Esophagus muscularis mucosa (tissue), 4 donors: ENCODE results near the gene INSC. TPM values are rescaled to one million over a fixed set of nuclear protein-coding genes. Genes with fewer than 3 reads are reported as not detected.

ENCODE experiments used
- DNase-seq: peaks from one replicate; pipeline ENCODE4 v3.0.0-alpha.2; 2017; ENCODE audit errors: extremely low spot score
- H3K27ac ChIP-seq, 4 donors: fragments of 200-600 bp; sonication (generic); replicated peaks in 1 of 4; 1 replicate in 3 of 4; 2 replicates in 1 of 4; pipeline ENCODE4 v1.5.1; 2016 to 2019; ENCODE audit warnings: mild to moderate bottlenecking in 1 of 4
- H3K27me3 ChIP-seq, 4 donors: fragments of 200-600 bp; sonication (generic); one replicate each; pipeline versions ENCODE4 v1.5.1 to v1.6.0; 2016 to 2019
- H3K36me3 ChIP-seq, 4 donors: fragments of 200-600 bp; sonication (generic); one replicate each; pipeline ENCODE4 v1.5.1; 2016 to 2019
- H3K4me1 ChIP-seq, 4 donors: fragments of 200-600 bp; sonication (generic); one replicate each; pipeline ENCODE4 v1.5.1; 2016 to 2019
- H3K4me3 ChIP-seq, 4 donors: fragments of 200-600 bp; sonication (generic); 1 replicate in 2 of 4; 2 replicates in 2 of 4; pipeline ENCODE4 v1.5.1; 2016 to 2019; ENCODE audit warnings: mild to moderate bottlenecking in 4 of 4, moderate library complexity in 1 of 4
- H3K9me3 ChIP-seq, 4 donors: fragments of 200-600 bp; sonication (generic); 1 replicate in 3 of 4; 2 replicates in 1 of 4; pipeline ENCODE4 v1.5.1; 2016 to 2019
- EP300 ChIP-seq: sonication (generic); formaldehyde crosslinking; IDR thresholded peaks from one replicate; pipeline ENCODE4 v1.6.1; 2017; ENCODE audit warnings: antibody characterized with exemption
- POLR2A ChIP-seq: fragments of 450-650 bp; IDR thresholded peaks from one replicate; pipeline ENCODE4 v1.6.1; 2017; ENCODE audit warnings: antibody characterized with exemption, moderate library complexity, mild to moderate bottlenecking, low read depth
- POLR2AphosphoS5 ChIP-seq, 2 donors: sonication (generic); formaldehyde crosslinking; IDR thresholded peaks; one replicate each; pipeline ENCODE4 v1.6.1; 2017; ENCODE audit warnings: antibody characterized with exemption in 2 of 2
- WGBS: methylation state at CpG from one replicate; pipeline ENCODE4 v1.1.5; 2018; 5-methylcytosine and 5-hydroxymethylcytosine counted together
- intact Hi-C: fragments of 100-400 bp; cut with DNase I; formaldehyde crosslinking; loops from one replicate; pipeline ENCODE4 v1.15.1; 2023
- total RNA-seq, 4 donors: library from RNA; depleted of rRNA; stranded (reverse); fragments of >200 nt; gene quantifications; one replicate each; pipeline versions ENCODE4 v1.1.0 to v1.2.1, GENCODE V29; 2016
- TF ChIP-seq, protein P1 (sequence below), 3 experiments: fragments of 200-600 bp in 2 of 3; fragments of 450-650 bp in 1 of 3; sonication (generic) in 2 of 3; IDR thresholded peaks; one replicate each; pipeline ENCODE4 v1.5.1; 2017 to 2019; ENCODE audit warnings: antibody characterized with exemption in 3 of 3, mild to moderate bottlenecking in 2 of 3, moderate library complexity in 1 of 3

Gene INSC
- total RNA-seq, 4 donors from 2014 or later, result 1.7 to 3.1 (median 2.6) TPM

- peak; percentile 86 for DNase-seq
- WGBS, result 28% methylated on average over 8 of the region's 8 CpGs
- intact Hi-C loops, result loop anchor here (1.0 kb wide), 1 partner anchor 107 kb away; no protein-coding TSS in a partner anchor
These were observed 13.5 kb upstream of the INSC start for GRCh38 chr11:15101072-15101709.

DNA sequence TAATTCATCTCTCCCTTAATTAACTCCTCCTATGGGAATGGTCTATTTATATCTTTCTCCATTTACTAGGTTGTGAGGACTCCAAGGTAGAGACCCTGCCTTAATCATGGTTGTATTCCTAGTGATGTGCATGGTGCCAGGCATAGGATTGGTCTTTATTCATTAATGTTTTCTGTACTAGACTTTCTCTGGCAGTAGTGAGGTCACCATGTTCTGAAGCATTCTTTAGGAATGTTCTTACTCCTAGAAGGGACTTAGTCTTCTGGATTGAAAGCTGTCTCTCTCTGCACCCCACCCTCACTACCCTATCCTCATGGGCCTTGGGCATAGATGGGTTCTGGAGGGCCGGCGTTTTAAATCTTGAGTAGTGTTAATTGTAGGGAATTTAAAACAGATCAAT, 10.6 kb upstream of the INSC start:
- Histone ChIP-seq H3K27me3 (no peaks in the 10 kb centered on the region), H3K9me3 (peaks cover 0 to 15% (median 0%) of the 10 kb centered on the region in 4 donors), H3K36me3 (no peaks in the 10 kb centered on the region), H3K4me3 (no peak overlapping the region), H3K4me1 (no peaks in the 10 kb centered on the region), H3K27ac (no peak overlapping the region)
- 94% methylated on average over 2 of the region's 2 CpGs for WGBS
- TF ChIP-seq POLR2AphosphoS5 (IDR thresholded peaks at IDR 0.05), result no peak
- no peak for TF ChIP-seq POLR2A
- no peak for TF ChIP-seq EP300
- TF ChIP-seq, protein P1, sequence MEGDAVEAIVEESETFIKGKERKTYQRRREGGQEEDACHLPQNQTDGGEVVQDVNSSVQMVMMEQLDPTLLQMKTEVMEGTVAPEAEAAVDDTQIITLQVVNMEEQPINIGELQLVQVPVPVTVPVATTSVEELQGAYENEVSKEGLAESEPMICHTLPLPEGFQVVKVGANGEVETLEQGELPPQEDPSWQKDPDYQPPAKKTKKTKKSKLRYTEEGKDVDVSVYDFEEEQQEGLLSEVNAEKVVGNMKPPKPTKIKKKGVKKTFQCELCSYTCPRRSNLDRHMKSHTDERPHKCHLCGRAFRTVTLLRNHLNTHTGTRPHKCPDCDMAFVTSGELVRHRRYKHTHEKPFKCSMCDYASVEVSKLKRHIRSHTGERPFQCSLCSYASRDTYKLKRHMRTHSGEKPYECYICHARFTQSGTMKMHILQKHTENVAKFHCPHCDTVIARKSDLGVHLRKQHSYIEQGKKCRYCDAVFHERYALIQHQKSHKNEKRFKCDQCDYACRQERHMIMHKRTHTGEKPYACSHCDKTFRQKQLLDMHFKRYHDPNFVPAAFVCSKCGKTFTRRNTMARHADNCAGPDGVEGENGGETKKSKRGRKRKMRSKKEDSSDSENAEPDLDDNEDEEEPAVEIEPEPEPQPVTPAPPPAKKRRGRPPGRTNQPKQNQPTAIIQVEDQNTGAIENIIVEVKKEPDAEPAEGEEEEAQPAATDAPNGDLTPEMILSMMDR (IDR thresholded peaks at IDR 0.05), result no peak
- DNase-seq, result no peak
- intact Hi-C loops, result no loop called here

More at GRCh38 chr11:15101072-15101709, 13.5 kb upstream of the INSC start:
- H3K4me1 ChIP-seq, result no peaks in the 10 kb centered on the region
- TF ChIP-seq POLR2A (no peak), EP300 (no peak)
- TF ChIP-seq, protein P1 (IDR thresholded peaks at IDR 0.05), result peak; percentile 85 to 92 (median 87)
- no peak overlapping the region for H3K27ac ChIP-seq
- H3K4me3 ChIP-seq, result no peak overlapping the region
- peaks cover 0 to 15% (median 0%) of the 10 kb centered on the region in 4 donors for H3K9me3 ChIP-seq
- no peaks in the 10 kb centered on the region for H3K27me3 ChIP-seq
- no peaks in the 10 kb centered on the region for H3K36me3 ChIP-seq

- no peaks in the 10 kb centered on the region for H3K36me3 ChIP-seq
- no peak overlapping the region for H3K27ac ChIP-seq
- DNase-seq, result peak; percentile 87
- TF ChIP-seq EP300 (no peak), POLR2AphosphoS5 (IDR thresholded peaks at IDR 0.05) (no peak), POLR2A (no peak)
- TF ChIP-seq, protein P1 (IDR thresholded peaks at IDR 0.05), result no peak
- no peaks in the 10 kb centered on the region for H3K4me1 ChIP-seq
- WGBS, result 88% methylated on average over 8 of the region's 8 CpGs
- no peaks in the 10 kb centered on the region for H3K27me3 ChIP-seq
- H3K4me3 ChIP-seq, result no peak overlapping the region
- intact Hi-C loops, result no loop called here
- peaks cover 0 to 15% (median 0%) of the 10 kb centered on the region in 4 donors for H3K9me3 ChIP-seq
These were observed 8.3 kb upstream of the INSC start for GRCh38 chr11:15106201-15106965.

- H3K27ac ChIP-seq, result no peak overlapping the region
- peak; percentile 60 for DNase-seq
- no peaks in the 10 kb centered on the region for H3K27me3 ChIP-seq
- TF ChIP-seq POLR2AphosphoS5 (IDR thresholded peaks at IDR 0.05), result no peak
- no peak for TF ChIP-seq EP300
- no peak for TF ChIP-seq POLR2A
- TF ChIP-seq, protein P1 (IDR thresholded peaks at IDR 0.05), result no peak
- peaks cover 0 to 14% (median 0%) of the 10 kb centered on the region in 4 donors for H3K9me3 ChIP-seq
- 81% methylated on average over 3 of the region's 4 CpGs for WGBS
- peaks cover 0 to 3% (median 0%) of the 10 kb centered on the region in 4 donors for H3K4me1 ChIP-seq
- H3K4me3 ChIP-seq, result no peak overlapping the region
- no peaks in the 10 kb centered on the region for H3K36me3 ChIP-seq
- intact Hi-C loops, result no loop called here
These were observed 6.8 kb upstream of the INSC start for GRCh38 chr11:15107730-15108515.
